Neural cell (in vitro differentiated cells): ENCODE data around the gene ZNF445. TPM values are rescaled to one million over a fixed set of nuclear protein-coding genes. Genes with fewer than 3 reads are reported as not detected.
"Not testable (repeated sequence)": the region's sequence is repeated elsewhere in the genome, so short reads cannot be mapped to it uniquely, and the experiment has no call there.

Source experiments
- H2AFZ ChIP-seq: fragments of 200-600, 300-800 bp; sonication (generic), shearing (Covaris generic); 2 replicates; pipeline ENCODE4 v1.6.0; 2014; ENCODE audit warnings: low read depth, mild to moderate bottlenecking, antibody characterized with exemption, low read length, moderate library complexity
- H3F3A ChIP-seq: fragments of 200-600 bp; shearing (Covaris generic); 2 replicates; pipeline ENCODE4 v1.6.1; 2016; ENCODE audit warnings: mild to moderate bottlenecking, moderate library complexity, mixed read lengths, antibody characterized with exemption, low read length; ENCODE audit not compliant: insufficient read depth, poor library complexity, severe bottlenecking
- H3K27ac ChIP-seq: fragments of 200-600, 300-800 bp; sonication (generic), shearing (Covaris generic); 2 replicates; pipeline ENCODE4 v1.5.1; 2014; ENCODE audit warnings: mild to moderate bottlenecking, low read length, moderate library complexity
- H3K27me3 ChIP-seq: fragments of 300-800, 200-600 bp; sonication (generic), shearing (Covaris generic); 2 replicates; pipeline ENCODE4 v1.6.0; 2014; ENCODE audit warnings: mild to moderate bottlenecking, low read depth, low read length, moderate library complexity; ENCODE audit not compliant: insufficient read depth
- H3K36me3 ChIP-seq: fragments of 300-800, 200-600 bp; sonication (generic), shearing (Covaris generic); 2 replicates; pipeline ENCODE4 v1.5.1; 2014; ENCODE audit warnings: mild to moderate bottlenecking, antibody characterized with exemption, low read length, moderate library complexity; ENCODE audit not compliant: insufficient read depth
- H3K4me2 ChIP-seq: fragments of 300-800, 200-600 bp; sonication (generic), shearing (Covaris generic); 2 replicates; pipeline ENCODE4 v1.6.0; 2014; ENCODE audit warnings: mild to moderate bottlenecking, low read length
- H3K4me3 ChIP-seq: fragments of 300-800, 200-600 bp; sonication (generic), shearing (Covaris generic); 2 replicates; pipeline ENCODE4 v1.5.1; 2014; ENCODE audit warnings: mild to moderate bottlenecking, low read length, moderate library complexity
- H3K79me2 ChIP-seq: fragments of 200-600 bp; shearing (Covaris generic); replicated peaks from 2 replicates; pipeline ENCODE4 v1.6.0; 2014; ENCODE audit warnings: mild to moderate bottlenecking, low read length, moderate library complexity; ENCODE audit not compliant: insufficient read depth
- H3K9ac ChIP-seq: fragments of 300-800, 200-600 bp; sonication (generic), shearing (Covaris generic); 2 replicates; pipeline ENCODE4 v1.6.1; 2016; ENCODE audit warnings: mild to moderate bottlenecking, low read length, mixed read lengths
- H3K9me2 ChIP-seq: fragments of 200-600 bp; shearing (Covaris generic); 2 replicates; pipeline ENCODE4 v1.6.1; 2016; ENCODE audit warnings: mild to moderate bottlenecking, low read length, mixed read lengths; ENCODE audit not compliant: insufficient read depth
- H3K9me3 ChIP-seq: fragments of 200-600, 300-800 bp; sonication (generic), shearing (Covaris generic); 2 replicates; pipeline ENCODE4 v1.6.1; 2016; ENCODE audit warnings: mild to moderate bottlenecking, mixed run types, low read length, moderate library complexity, mixed read lengths
- H4K20me1 ChIP-seq: fragments of 200-600 bp; shearing (Covaris generic); 2 replicates; pipeline ENCODE4 v1.6.1; 2016; ENCODE audit warnings: mild to moderate bottlenecking, mixed run types; ENCODE audit not compliant: insufficient read depth
- CTCF ChIP-seq: fragments of 450-650 bp; IDR thresholded peaks from 2 replicates; pipeline ENCODE4 v1.5.1; 2014; ENCODE audit warnings: antibody characterized with exemption, mild to moderate bottlenecking, moderate library complexity; ENCODE audit not compliant: poor library complexity, severe bottlenecking
- EP300 ChIP-seq: fragments of 450-650 bp; conservative IDR thresholded peaks from 2 replicates; pipeline ENCODE4 v1.6.1; 2014; ENCODE audit warnings: antibody characterized with exemption, mild to moderate bottlenecking, moderate library complexity; ENCODE audit not compliant: poor library complexity, severe bottlenecking
- EZH2 ChIP-seq: fragments of 200-600, 300-800 bp; shearing (Covaris generic), sonication (generic); IDR thresholded peaks from 2 replicates; pipeline ENCODE4 v1.6.1; 2014; ENCODE audit warnings: antibody characterized with exemption, low read length, borderline replicate concordance, mild to moderate bottlenecking; ENCODE audit not compliant: insufficient read depth, poor library complexity, severe bottlenecking
- MXI1 ChIP-seq: fragments of 450-650 bp; conservative IDR thresholded peaks from 2 replicates; pipeline ENCODE4 v1.6.1; 2014; ENCODE audit warnings: antibody characterized with exemption, mild to moderate bottlenecking; ENCODE audit not compliant: poor library complexity, severe bottlenecking
- POLR2AphosphoS5 ChIP-seq: IDR thresholded peaks from 2 replicates; pipeline ENCODE4 v1.6.1; 2012
- RAD21 ChIP-seq: fragments of 450-650 bp; conservative IDR thresholded peaks from 2 replicates; pipeline ENCODE4 v1.6.1; 2014; ENCODE audit warnings: antibody characterized with exemption, mild to moderate bottlenecking, moderate library complexity
- REST ChIP-seq: IDR thresholded peaks from 2 replicates; pipeline ENCODE4 v1.6.1; 2012; ENCODE audit warnings: borderline replicate concordance
- SMC3 ChIP-seq: fragments of 450-650 bp; conservative IDR thresholded peaks from 2 replicates; pipeline ENCODE4 v1.6.1; 2014; ENCODE audit warnings: antibody characterized with exemption, mild to moderate bottlenecking, moderate library complexity; ENCODE audit not compliant: poor library complexity
- TAF1 ChIP-seq: IDR thresholded peaks from 2 replicates; pipeline ENCODE4 v1.6.1; 2012; ENCODE audit warnings: low read depth
- polyA plus RNA-seq: library from polyadenylated mRNA; depleted of rRNA; stranded (reverse); fragments of >200 nt; gene quantifications from 2 replicates; pipeline ENCODE4 v1.2.3, GENCODE V29; 2014

Gene ZNF445
- polyA plus RNA-seq, 1 donor from 2014 or later = 15.8 TPM

DNA sequence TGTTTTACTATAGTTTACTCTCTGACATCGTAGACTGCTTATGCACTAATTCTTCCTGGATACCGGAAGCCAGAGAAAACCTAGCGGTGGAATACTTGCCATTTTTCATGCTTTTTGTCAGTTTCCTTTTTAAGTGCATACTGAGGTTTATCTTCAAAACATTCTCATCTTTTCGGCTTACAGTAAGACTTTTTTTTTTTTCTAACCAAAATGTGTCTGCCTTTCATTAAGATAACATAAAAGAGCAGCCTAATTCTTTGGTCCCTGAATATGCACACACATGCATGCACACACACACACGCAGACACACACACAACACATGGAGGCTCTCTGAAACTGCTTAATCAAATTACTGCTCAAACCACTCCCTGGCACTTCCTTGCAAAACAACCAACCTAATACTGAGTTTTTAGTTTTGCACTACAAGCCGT, 1.3 kb downstream of the ZNF445 start:
- Histone ChIP-seq H3K9ac (peak overlapping the region; percentile 80), H3K4me2 (peak overlapping the region; percentile 93), H3K79me2 (peaks cover 42% of the 10 kb centered on the region), H3K27me3 (no peaks in the 10 kb centered on the region), H3K36me3 (no peaks in the 10 kb centered on the region), H3F3A (no peaks in the 10 kb centered on the region), H3K9me2 (no peaks in the 10 kb centered on the region), H2AFZ (no peak overlapping the region), H4K20me1 (no peaks in the 10 kb centered on the region), H3K27ac (no peak overlapping the region), H3K4me3 (peak overlapping the region; percentile 75), H3K9me3 (no peaks in the 10 kb centered on the region)
- TF ChIP-seq CTCF (no peak), POLR2AphosphoS5 (no peak), EZH2 (no peak)

DNA sequence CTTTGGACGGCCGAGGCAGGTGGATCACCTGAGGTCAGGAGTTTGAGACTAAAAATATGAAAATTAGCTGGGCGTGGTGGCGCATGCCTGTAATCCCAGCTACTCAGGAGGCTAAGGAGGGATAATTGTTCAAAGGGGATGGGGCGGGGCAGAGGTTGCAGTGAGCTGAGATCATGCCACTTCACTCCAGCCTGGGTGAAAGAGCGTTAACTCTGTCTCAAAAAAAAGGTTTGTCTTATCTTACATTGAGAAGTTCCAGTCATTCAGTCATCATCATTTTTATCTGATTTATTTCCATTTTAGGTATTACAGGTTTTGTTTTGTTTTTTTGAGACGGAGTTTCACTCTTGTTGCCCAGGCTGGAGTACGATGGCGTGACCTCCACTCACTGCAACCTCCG, 2.6 kb downstream of the ZNF445 start:
- H3K27me3 ChIP-seq, H3K27ac ChIP-seq, H4K20me1 ChIP-seq, H3K36me3 ChIP-seq, H3K9me2 ChIP-seq, H3K9ac ChIP-seq, H3K4me2 ChIP-seq, H3K9me3 ChIP-seq, H2AFZ ChIP-seq, H3K4me3 ChIP-seq, H3F3A ChIP-seq: not testable (repeated sequence)
- peaks cover 54% of the 10 kb centered on the region for H3K79me2 ChIP-seq

GRCh38 chr3:44470430-44470829, 7.0 kb downstream of the ZNF445 start:
- Histone ChIP-seq H3K79me2 (peaks cover 37% of the 10 kb centered on the region), H3F3A (no peaks in the 10 kb centered on the region), H3K4me2 (no peak overlapping the region), H3K36me3 (peaks cover 12% of the 10 kb centered on the region), H3K27me3 (no peaks in the 10 kb centered on the region), H3K9me2 (no peaks in the 10 kb centered on the region), H2AFZ (no peak overlapping the region), H4K20me1 (no peaks in the 10 kb centered on the region), H3K9ac (no peak overlapping the region), H3K27ac (no peak overlapping the region), H3K9me3 (no peaks in the 10 kb centered on the region), H3K4me3 (no peak overlapping the region)
- TF ChIP-seq EP300 = no peak
- TF ChIP-seq MXI1 = no peak
- no peak for TF ChIP-seq RAD21
- TF ChIP-seq SMC3 = no peak
- TF ChIP-seq POLR2AphosphoS5 = no peak
- TF ChIP-seq CTCF = no peak
- no peak for TF ChIP-seq REST
- TF ChIP-seq EZH2 = no peak
- no peak for TF ChIP-seq TAF1
